HS-27A (cell line): ENCODE data around the gene CXCR5.

Experiments used
- DNase-seq: peaks from one replicate; pipeline ENCODE4 v3.0.0-alpha.2; 2012; ENCODE audit warnings: low read depth, missing footprints

Gene CXCR5

DNA sequence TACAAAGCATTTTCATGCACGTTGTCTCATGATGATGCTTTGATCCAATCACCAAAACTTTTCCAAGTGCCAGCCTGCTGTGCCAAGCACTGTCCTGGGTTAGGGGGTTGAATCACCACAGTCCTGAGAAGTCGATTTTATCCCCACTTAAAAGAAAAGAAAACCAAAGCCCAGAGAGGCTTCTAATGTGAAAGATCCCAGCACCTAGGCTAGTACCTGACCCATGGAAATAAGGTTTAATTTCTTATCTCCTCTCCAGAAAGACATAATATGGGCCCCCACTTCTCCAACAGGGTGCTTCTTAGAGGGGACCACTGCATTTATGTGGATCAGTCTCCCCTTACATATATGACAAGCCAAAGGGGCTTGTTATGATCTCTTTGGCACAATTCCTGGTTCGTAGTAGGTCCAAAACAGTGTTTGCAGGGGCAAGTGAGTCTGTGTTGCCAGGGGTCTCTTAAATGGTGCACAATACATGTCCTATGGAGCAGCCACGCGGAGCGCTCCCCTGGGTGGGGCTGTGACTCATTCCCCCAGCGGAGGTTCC lies 43.9 kb downstream of the CXCR5 start:
- DNase-seq = no peak

DNA sequence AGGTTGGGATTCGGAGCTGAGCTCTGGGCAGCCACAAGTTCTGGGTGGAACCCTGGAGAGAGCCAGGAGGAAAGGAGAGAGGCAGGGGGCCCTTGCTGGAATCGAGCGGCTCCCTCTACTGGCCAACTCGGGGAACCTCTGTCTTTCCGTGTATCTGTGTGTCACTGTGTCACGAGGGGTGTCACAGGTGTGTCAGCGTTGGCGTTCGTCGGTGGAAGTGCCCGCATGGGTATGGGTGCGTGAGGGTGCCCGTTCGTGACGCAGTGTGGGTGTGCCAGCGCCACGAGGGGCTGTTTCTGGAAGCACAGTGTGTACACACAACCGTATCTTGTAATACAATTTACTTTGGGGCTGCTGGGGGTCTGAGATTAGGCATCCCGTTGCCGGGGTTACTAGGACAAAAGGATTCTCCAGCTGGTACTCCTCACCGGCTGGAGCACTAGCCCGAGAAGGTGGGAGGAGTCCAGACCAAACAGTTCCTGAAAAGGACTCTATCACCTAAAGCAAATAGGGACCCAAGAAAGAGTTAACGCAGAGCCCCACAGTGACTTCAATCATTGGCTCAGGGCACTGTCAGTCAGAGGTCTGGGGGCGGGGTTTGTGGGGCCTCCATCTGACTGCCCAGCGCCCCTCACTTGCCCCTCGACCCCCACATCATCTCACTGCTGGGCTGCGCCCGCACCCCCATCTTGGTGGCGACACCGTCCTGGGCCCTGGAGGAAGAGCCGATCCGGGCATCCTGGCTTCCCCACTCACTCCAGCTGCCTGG lies 44.6 kb downstream of the CXCR5 start:
- DNase-seq = no peak

DNA sequence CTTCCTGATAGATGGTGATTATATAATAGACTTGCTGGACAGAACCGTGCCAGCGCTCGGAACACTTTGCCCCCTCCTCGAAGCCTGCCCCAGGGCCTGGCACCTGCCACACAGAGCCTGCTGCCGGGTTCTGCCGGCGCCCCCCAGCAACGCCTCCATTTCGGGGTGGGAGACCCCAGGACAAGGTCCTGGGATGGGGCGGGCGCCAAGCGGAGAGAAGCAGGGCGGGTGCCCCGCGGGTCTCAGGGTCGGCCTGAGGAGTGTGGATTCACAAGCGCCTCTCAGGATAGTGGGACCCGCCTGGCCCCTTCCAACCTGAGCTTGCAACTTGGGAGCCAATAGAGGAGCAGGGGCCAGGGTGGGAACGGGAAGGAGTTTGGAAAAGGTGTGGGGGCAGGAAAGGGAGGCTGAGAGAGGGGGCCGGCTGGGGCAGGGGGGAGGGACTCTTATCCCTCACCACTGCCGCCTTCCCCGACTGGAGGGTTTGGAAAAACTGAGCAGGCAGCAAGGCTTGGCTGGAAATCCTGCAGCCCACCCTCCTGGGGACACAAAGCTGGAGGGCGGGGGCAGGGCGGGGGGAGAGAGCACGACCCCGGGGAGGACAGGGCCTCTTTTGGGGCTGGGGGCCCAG lies 45.3 kb downstream of the CXCR5 start:
- no peak for DNase-seq

DNA sequence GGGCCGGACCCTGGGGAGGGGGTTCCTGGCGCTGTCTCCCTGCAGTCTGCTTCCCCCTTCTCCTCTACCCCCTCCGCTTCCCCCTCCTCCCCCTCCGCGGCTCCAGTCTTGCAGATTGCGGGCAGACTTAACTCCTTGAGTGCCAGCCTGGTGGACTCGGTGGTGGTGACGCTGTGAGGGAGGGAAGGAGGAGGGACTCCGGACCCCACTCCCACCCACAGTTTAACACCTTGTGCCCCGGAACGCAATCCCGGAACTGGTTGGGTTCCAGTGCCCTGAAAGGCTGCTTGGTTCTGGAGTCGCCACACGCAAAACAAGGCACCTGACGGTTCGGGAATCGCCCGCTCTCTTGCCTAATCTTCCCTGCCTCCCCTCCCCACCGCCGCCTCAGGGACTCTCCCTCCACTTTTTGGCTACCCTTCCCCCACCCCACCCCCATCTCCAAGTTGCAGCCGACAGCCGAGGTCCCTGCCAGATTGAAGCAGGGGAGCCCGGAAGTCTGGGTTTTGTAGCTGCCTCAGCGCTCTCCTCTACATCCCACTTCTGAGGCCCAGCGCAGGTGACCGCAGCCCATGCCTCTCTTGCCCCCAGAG lies 45.9 kb downstream of the CXCR5 start:
- DNase-seq = no peak

DNA sequence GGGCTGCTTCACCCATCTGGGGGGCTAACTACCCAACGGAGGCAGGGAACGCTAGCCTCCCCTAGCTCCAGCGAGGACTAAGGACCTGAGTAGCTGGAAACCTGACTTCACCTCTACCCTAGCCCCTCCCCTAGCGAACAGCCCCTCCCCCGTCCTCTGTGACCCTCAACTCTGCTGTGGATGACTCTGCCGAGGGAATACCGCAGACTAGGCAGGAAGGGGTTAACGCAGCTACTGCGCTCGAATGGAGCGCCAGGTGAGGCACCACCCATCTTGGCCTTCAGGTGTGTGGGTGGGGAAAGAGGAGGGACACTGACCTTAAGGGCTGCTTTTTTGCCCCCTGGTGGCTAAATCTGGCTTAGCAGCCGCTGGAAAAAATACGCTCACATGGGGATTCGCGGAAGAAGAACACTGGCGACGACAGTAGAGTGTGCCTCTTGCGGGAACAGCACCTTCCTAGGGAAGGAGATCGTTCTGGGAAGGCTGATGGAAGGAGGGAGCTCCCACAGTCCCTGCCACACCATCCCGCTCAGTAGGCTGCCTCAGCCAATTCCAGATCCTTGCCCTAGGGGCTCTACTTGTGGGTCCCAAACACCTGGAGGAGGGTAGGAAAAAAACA lies 46.5 kb downstream of the CXCR5 start:
- DNase-seq = no peak

DNA sequence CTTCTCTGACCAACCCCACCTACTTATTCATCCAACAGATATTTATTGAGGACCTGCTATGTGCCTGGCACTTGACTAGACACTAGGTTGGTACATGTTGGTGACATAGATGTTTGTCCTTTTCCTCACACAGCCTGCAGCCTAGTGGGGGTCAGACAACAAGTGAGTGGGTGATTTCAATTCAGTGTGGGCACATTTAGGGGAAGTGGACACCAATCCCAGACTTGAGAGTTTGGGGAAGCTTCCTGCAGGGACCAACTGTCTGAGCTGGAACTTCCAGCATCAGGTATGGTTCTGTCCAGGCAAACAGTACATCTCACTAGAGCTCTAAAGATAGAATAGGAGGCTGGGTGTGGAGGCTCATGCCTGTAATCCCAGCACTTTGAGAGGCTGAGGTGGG lies 47.9 kb downstream of the CXCR5 start:
- no peak for DNase-seq

DNA sequence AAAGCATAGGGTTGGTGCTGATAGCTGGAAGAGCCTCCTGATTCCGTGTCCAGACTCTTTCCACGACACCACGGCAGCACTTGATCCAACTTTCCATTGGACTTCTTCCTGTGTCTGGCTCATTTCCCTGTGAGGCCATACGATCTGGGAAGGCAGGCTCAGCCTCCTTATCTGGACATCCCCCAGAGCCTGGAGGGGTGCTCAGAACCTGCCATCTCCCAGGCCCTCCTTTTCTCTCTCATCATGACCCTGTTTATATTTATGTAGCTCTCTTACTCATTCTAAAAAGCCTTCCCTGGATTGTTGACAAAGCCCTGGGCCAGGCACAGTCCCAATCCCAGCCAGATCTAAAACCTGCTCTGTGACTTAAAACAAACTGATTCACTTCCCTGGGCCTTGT lies 49.8 kb downstream of the CXCR5 start:
- DNase-seq = no peak

DNA sequence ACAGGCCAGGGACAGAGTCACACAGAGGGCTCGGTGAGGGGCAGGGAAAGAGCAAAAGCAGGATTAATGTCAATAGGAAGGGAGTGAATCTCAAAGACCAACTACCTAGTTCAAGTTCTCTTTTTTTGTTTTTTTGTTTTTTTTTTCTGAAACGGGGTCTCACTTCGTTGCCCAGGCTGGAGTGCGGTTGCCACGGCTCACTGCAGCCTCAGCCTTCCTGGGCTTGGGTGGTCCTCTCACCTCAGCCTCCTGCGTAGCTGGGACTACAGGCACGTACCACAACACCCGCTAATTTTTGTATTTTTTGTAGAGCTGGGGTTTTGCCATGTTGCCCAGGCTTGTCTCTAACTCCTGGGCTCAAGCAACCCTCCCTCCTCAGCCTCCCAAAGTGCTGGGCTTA lies 51.7 kb downstream of the CXCR5 start:
- DNase-seq = no peak

DNA sequence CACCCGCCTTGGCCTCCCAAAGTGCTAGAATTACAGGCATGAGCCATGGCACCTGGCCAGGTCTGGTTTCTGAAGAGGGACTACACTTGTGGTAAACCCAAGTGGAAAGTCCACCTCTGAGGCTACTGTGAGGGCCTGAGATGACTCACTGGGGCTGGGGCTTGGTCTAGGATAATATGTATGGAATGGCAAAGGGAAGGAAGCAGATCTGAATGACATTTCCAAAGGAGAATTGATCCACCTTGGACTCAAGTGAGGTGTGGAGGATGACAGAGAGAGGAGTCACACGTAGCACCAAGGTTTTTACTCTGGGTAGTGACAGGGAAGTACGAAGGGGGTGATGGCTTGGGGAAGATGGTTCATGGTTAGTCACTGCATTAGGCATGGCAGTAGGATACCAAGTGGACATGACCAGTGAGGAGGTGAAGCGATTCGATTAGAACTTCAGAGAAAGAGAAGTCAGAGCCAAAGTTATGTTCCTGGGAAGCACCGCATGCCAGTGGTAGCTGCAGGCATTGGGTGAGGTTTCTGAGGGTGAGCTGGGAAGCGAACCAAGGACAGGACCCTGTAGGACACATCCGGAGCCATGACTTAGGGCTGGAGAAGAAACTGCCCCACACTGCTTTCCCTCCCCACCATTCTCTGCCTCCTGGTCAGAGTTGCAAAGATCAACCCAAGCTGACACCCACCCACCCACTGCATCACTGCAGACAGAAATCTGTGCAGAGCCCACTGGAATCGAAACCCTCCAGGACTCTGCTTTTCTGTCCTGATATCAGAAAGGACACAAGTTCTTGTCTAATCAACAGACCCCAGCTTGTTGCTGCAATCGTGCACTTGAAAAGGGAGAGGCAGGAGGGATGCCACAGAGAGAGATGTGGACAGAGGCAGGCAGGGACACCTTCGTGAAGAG lies 55.1 kb downstream of the CXCR5 start:
- DNase-seq = no peak

DNA sequence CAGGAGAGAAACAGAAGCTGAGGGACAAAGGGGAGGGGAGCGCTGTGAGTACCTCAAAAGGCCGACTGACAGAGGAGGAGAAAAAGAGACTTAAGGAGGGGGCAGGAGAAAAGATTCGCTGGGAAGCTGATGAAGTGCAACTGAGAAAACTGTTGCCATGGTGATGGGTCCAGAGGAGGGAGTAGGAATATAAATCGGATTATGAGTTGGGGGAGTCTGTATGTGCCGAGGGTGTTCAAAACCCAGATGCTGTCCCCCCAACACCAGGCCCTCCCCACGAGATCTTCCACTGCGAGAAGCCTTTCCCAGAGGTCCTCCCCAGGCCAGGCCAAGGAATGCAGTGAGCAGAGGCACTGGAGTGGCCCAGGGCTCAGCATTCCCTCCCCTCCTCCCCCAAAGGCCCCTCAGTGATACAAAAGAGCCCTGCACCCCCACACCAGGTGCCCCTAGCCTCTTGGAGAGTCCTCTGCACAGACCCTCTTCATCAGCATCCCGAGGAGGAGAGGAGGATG lies 55.8 kb downstream of the CXCR5 start:
- DNase-seq = no peak

DNA sequence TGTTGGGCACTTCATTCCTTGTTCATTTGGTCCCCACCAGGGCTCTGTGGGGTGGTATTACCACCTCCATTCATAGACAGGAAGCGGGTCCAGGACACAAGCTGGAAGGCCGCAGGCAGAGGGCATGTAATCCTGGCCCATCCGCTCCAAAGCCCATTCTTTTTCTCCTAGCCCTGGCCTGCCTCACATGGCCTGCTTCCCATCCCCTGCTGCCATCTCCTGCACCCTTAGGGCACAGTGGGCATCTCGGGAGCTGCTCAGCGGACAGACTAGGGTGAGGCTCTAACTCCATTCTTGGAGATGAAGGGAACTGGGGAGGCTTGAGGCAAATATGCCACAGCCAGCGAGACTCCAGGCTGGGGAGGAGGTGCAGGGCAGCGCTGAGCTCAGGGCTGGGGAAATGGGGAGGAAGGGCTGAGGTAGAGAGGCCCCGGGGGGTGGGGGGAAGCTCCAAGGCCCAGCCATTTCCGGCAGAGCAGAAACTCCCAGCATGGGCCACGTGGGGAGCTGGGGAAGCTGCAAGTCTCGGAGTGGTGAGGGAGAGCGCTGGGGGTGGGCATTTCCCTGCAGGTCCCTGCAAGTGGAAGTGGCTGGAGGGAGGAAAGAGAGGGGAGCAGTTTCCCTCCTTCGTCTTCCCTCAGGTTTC lies 56.4 kb downstream of the CXCR5 start:
- DNase-seq = no peak

DNA sequence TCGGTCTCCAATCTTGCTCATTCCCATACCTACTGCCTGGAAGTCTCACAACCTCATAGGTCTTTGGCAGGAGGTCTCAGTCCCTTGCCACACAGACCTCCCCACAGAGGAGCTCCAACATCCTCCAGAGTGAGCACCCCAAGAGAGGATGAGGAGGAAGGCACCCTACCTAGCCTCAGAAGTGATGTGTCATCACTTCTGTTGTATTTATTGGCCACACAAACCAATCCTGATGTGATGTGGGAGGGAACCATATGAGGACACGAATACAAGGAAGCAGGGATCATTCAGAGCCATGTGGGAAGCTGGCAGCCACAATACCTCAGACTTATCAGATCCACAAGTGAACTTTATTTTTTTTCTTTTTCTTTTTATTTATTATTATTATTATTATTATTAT lies 63.4 kb downstream of the CXCR5 start:
- DNase-seq = no peak
